ENCODE data around the gene MRPL50.
A peak's percentile ranks its signal among the peaks of the same experiment; 100 is the strongest.

Gene MRPL50

DNA sequence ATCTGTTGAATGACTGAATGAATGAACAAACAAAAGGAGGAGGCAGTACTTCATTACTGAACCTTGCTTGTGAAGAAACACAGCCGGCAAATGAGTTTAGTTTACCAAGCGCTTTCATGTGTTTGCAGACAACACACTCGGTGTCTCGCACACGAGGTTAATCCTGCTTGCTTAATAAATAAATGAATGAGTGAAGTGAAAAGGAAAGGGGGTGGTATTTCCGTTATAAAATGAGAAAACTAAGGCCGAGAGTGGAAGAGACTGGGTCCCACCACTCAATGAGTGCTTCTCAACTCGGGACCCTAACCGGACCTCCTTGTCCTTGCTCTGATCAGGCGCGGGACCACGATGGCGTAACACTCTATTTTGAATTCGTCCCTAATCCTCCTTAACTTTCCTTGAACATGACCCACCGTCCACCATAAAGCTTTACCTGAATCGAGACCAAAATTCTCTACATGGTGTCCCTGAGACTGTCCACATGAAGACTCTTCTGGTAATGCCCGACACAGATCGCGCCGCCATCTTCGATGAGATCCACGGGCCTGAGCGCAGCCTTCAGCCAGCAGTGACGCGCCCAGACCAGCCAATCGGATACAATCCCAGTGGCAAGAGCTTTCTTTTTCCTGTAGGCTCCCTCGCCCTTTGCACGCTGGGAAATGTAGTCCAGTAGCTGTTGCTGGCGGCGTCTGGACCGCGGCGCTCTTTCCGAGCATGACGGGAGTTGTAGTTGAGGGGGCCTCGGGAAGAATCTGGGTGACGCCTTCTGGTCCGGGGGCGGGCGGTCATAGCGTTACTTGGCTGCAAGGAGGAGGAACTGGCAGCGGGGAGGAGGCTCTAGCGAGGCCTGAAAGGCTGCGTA, at the start of gene MRPL50, which contains the start of gene ZNF189:
MRPL50 (minus strand) TSS at position 551 of the 862 bp plus-strand sequence; CDS start at position 525, 26 bp downstream.
ZNF189 (plus strand) TSS at position 784 of the 862 bp plus-strand sequence. CDS start 306 bp downstream, outside the sequence.
- no peak for TF ChIP-seq CTCF (IDR thresholded peaks at IDR 0.05; ENCODE audit: low read depth, low read length)
- peak; percentile 96 for DNase-seq (ENCODE audit: extremely low read depth, low read depth)

DNA sequence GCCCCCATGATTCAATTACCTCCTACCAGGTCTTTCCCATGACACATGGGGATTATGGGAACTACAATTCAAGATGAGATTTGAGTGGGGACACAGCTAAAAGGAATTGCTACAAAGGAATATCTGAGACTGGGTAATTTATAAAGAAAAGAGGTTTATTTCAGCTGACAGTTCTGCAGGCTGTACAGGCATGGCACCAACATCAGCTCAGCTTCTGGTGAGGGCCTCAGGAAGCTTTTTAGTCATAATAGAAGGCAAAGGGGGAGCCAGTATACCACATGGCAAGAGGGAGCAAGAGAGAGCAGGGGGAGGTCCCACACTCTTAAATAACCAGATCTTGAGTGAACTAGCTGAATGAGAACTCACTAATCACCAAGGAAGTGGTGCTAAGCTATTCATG, 48.3 kb upstream of the MRPL50 start:
- no peak for TF ChIP-seq CTCF (IDR thresholded peaks at IDR 0.05; ENCODE audit: low read depth, low read length)
- DNase-seq (ENCODE audit: extremely low read depth, low read depth), result no peak

- no peak for TF ChIP-seq CTCF (IDR thresholded peaks at IDR 0.05; ENCODE audit: low read depth, low read length)
- DNase-seq (ENCODE audit: extremely low read depth, low read depth), result no peak
These were observed 47.1 kb upstream of the MRPL50 start for GRCh38 chr9:101445353-101446029.

GRCh38 chr9:101443364-101443771, 45.0 kb upstream of the MRPL50 start:
- no peak for TF ChIP-seq CTCF (IDR thresholded peaks at IDR 0.05; ENCODE audit: low read depth, low read length)
- no peak for DNase-seq (ENCODE audit: extremely low read depth, low read depth)

GRCh38 chr9:101442736-101443135, 44.3 kb upstream of the MRPL50 start:
- no peak for DNase-seq (ENCODE audit: extremely low read depth, low read depth)
- no peak for TF ChIP-seq CTCF (IDR thresholded peaks at IDR 0.05; ENCODE audit: low read depth, low read length)

GRCh38 chr9:101442318-101442717, 43.9 kb upstream of the MRPL50 start:
- TF ChIP-seq CTCF (IDR thresholded peaks at IDR 0.05; ENCODE audit: low read depth, low read length), result no peak
- DNase-seq (ENCODE audit: extremely low read depth, low read depth), result no peak

GRCh38 chr9:101440714-101441230, 42.4 kb upstream of the MRPL50 start:
- no peak for DNase-seq (ENCODE audit: extremely low read depth, low read depth)
- TF ChIP-seq CTCF (IDR thresholded peaks at IDR 0.05; ENCODE audit: low read depth, low read length), result no peak
